ENCODE measurements around the gene NMNAT3.

NMNAT3 gene

GRCh38 chr3:139675327-139675726, 2.4 kb downstream of the NMNAT3 start:
- Histone ChIP-seq H3K9me2 (replicated peaks; ENCODE audit: low read depth, low read length) (no peaks in the 10 kb centered on the region), H3K4me3 (ENCODE audit: low read length, poor library complexity, severe bottlenecking) (peak overlapping the region; percentile 79), H3F3A (ENCODE audit: low read depth) (no peaks in the 10 kb centered on the region), H3K4me1 (ENCODE audit: insufficient read depth, low read length, poor library complexity, severe bottlenecking) (peaks cover 5% of the 10 kb centered on the region), H3K4me2 (ENCODE audit: low read depth, low read length, poor library complexity, severe bottlenecking) (peak overlapping the region; percentile 58), H4K20me1 (ENCODE audit: insufficient read depth, low read length, poor library complexity, severe bottlenecking) (no peaks in the 10 kb centered on the region), H3K36me3 (ENCODE audit: insufficient read depth, low read length) (no peaks in the 10 kb centered on the region), H3K9me3 (ENCODE audit: insufficient read depth, low read depth, low read length) (no peaks in the 10 kb centered on the region), H3K27me3 (ENCODE audit: insufficient read depth, low read length, poor library complexity, severe bottlenecking) (no peaks in the 10 kb centered on the region), H3K9ac (ENCODE audit: low read depth, low read length, poor library complexity, severe bottlenecking) (peak overlapping the region; percentile 30), H3K79me2 (ENCODE audit: insufficient read depth, low read length) (no peaks in the 10 kb centered on the region), H2AFZ (ENCODE audit: low read length) (no peak overlapping the region)
- TF ChIP-seq CTCF (conservative IDR thresholded peaks at IDR 0.05; ENCODE audit: low read length): no peak
- TF ChIP-seq EZH2phosphoT487 (IDR thresholded peaks at IDR 0.05; ENCODE audit: borderline replicate concordance): no peak

- peak overlapping the region; percentile 58 for H3K4me2 ChIP-seq (ENCODE audit: low read depth, low read length, poor library complexity, severe bottlenecking)
Observed at GRCh38 chr3:139674571-139675260, 3.1 kb downstream of the NMNAT3 start.

DNA sequence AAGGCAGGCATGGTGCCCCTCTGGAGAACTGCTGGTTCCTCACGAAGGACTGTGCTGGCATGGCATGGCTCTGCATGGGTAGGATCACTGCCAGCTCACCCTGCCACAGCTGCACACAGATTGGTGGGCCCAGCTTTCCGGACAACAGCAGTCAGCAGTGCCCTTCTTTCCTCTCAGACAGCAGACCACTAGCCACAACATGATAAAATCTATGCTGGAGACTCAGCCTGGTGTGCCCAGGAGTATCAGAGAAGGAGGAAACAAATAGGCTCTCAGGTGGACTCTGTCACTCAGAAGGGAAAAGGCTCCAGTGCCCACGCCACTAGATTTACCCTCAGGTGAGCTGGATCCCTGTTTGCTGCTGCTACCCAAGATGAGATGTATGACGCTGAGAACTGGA, 4.9 kb downstream of the NMNAT3 start:
- H3F3A ChIP-seq (ENCODE audit: low read depth): no peaks in the 10 kb centered on the region
- H3K4me3 ChIP-seq (ENCODE audit: low read length, poor library complexity, severe bottlenecking): no peak overlapping the region
- no peaks in the 10 kb centered on the region for H3K79me2 ChIP-seq (ENCODE audit: insufficient read depth, low read length)
- H3K27me3 ChIP-seq (ENCODE audit: insufficient read depth, low read length, poor library complexity, severe bottlenecking): no peaks in the 10 kb centered on the region
- no peaks in the 10 kb centered on the region for H3K9me3 ChIP-seq (ENCODE audit: insufficient read depth, low read depth, low read length)
- H3K9me2 ChIP-seq (replicated peaks; ENCODE audit: low read depth, low read length): no peaks in the 10 kb centered on the region
- TF ChIP-seq CTCF (conservative IDR thresholded peaks at IDR 0.05; ENCODE audit: low read length): no peak
- TF ChIP-seq EZH2phosphoT487 (IDR thresholded peaks at IDR 0.05; ENCODE audit: borderline replicate concordance): no peak
- H3K4me1 ChIP-seq (ENCODE audit: insufficient read depth, low read length, poor library complexity, severe bottlenecking): peaks cover 5% of the 10 kb centered on the region
- H2AFZ ChIP-seq (ENCODE audit: low read length): no peak overlapping the region
- no peak overlapping the region for H3K9ac ChIP-seq (ENCODE audit: low read depth, low read length, poor library complexity, severe bottlenecking)
- H3K4me2 ChIP-seq (ENCODE audit: low read depth, low read length, poor library complexity, severe bottlenecking): no peak overlapping the region
- H4K20me1 ChIP-seq (ENCODE audit: insufficient read depth, low read length, poor library complexity, severe bottlenecking): no peaks in the 10 kb centered on the region
- no peaks in the 10 kb centered on the region for H3K36me3 ChIP-seq (ENCODE audit: insufficient read depth, low read length)

More at GRCh38 chr3:139674571-139675260, 3.1 kb downstream of the NMNAT3 start:
- peak overlapping the region; percentile 25 for H3K9ac ChIP-seq (ENCODE audit: low read depth, low read length, poor library complexity, severe bottlenecking)
- H2AFZ ChIP-seq (ENCODE audit: low read length): no peak overlapping the region
- no peaks in the 10 kb centered on the region for H4K20me1 ChIP-seq (ENCODE audit: insufficient read depth, low read length, poor library complexity, severe bottlenecking)
- TF ChIP-seq EZH2phosphoT487 (IDR thresholded peaks at IDR 0.05; ENCODE audit: borderline replicate concordance) (no peak), CTCF (conservative IDR thresholded peaks at IDR 0.05; ENCODE audit: low read length) (no peak)
- H3K9me3 ChIP-seq (ENCODE audit: insufficient read depth, low read depth, low read length): no peaks in the 10 kb centered on the region
- H3K4me3 ChIP-seq (ENCODE audit: low read length, poor library complexity, severe bottlenecking): no peak overlapping the region
- H3K27me3 ChIP-seq (ENCODE audit: insufficient read depth, low read length, poor library complexity, severe bottlenecking): no peaks in the 10 kb centered on the region
- H3K79me2 ChIP-seq (ENCODE audit: insufficient read depth, low read length): no peaks in the 10 kb centered on the region
- no peaks in the 10 kb centered on the region for H3K36me3 ChIP-seq (ENCODE audit: insufficient read depth, low read length)
- H3K9me2 ChIP-seq (replicated peaks; ENCODE audit: low read depth, low read length): no peaks in the 10 kb centered on the region
- peaks cover 5% of the 10 kb centered on the region for H3K4me1 ChIP-seq (ENCODE audit: insufficient read depth, low read length, poor library complexity, severe bottlenecking)
- H3F3A ChIP-seq (ENCODE audit: low read depth): no peaks in the 10 kb centered on the region

Data from Loucy (cell line).